Ishikawa (cell line): ENCODE data around the gene GBF1.

Source experiments
- CEBPB ChIP-seq: IDR thresholded peaks from 2 replicates; pipeline ENCODE4 v1.6.1; 2012
- CREB1 ChIP-seq: IDR thresholded peaks from 2 replicates; pipeline ENCODE4 v1.6.1; 2012; ENCODE audit warnings: low read depth
- EGR1 ChIP-seq: IDR thresholded peaks from 2 replicates; pipeline ENCODE4 v1.6.1; 2012
- EP300 ChIP-seq: IDR thresholded peaks from 2 replicates; pipeline ENCODE4 v1.6.1; 2012; ENCODE audit warnings: borderline replicate concordance
- FOXM1 ChIP-seq: IDR thresholded peaks from 2 replicates; pipeline ENCODE4 v1.6.1; 2012; ENCODE audit warnings: low read depth, borderline replicate concordance
- MAX ChIP-seq: IDR thresholded peaks from 2 replicates; pipeline ENCODE4 v1.6.1; 2012
- NFIC ChIP-seq: IDR thresholded peaks from 2 replicates; pipeline ENCODE4 v1.6.1; 2012
- RAD21 ChIP-seq: IDR thresholded peaks from 2 replicates; pipeline ENCODE4 v1.6.1; 2012; ENCODE audit warnings: low read depth
- REST ChIP-seq: IDR thresholded peaks from 2 replicates; pipeline ENCODE4 v1.6.1; 2012; ENCODE audit warnings: low read depth, mild to moderate bottlenecking
- TAF1 ChIP-seq: IDR thresholded peaks from 2 replicates; pipeline ENCODE4 v1.6.1; 2012; ENCODE audit warnings: low read depth, mild to moderate bottlenecking
- TCF12 ChIP-seq: IDR thresholded peaks from 2 replicates; pipeline ENCODE4 v1.6.1; 2012; ENCODE audit warnings: low read depth
- TEAD4 ChIP-seq: IDR thresholded peaks from 2 replicates; pipeline ENCODE4 v1.6.1; 2012
- USF1 ChIP-seq: IDR thresholded peaks from 2 replicates; pipeline ENCODE4 v1.6.1; 2012
- ZBTB7A ChIP-seq: IDR thresholded peaks from 2 replicates; pipeline ENCODE4 v1.6.1; 2012; ENCODE audit warnings: low read depth

The GBF1 gene

GRCh38 chr10:102327641-102328040 is 82.3 kb downstream of the GBF1 start:
- TF ChIP-seq CREB1 (no peak), TEAD4 (peak; percentile 36; the same call in 1 of the 2 replicates)

- TF ChIP-seq FOXM1 (no peak), NFIC (no peak), RAD21 (no peak), USF1 (no peak), TEAD4 (no peak), TAF1 (no peak), EGR1 (no peak), MAX (no peak), CEBPB (no peak)
Observed at GRCh38 chr10:102332772-102333171, 87.4 kb downstream of the GBF1 start.

GRCh38 chr10:102334101-102334500 is 88.8 kb downstream of the GBF1 start:
- TF ChIP-seq EP300 (no peak), ZBTB7A (no peak), MAX (no peak)

- TF ChIP-seq CEBPB (peak; percentile 50), ZBTB7A (no peak), REST (no peak), NFIC (no peak), TEAD4 (no peak), MAX (no peak)
Observed at GRCh38 chr10:102335184-102335583, 89.9 kb downstream of the GBF1 start.

GRCh38 chr10:102341038-102341688 is 95.8 kb downstream of the GBF1 start:
- TF ChIP-seq TAF1 (no peak), TEAD4 (no peak), EGR1 (no peak), EP300 (no peak), REST (no peak), TCF12 (no peak), NFIC (no peak), RAD21 (no peak), MAX (no peak), CEBPB (no peak), CREB1 (no peak), FOXM1 (no peak), ZBTB7A (no peak), USF1 (no peak)

- TF ChIP-seq RAD21 (no peak), ZBTB7A (no peak), TAF1 (no peak), NFIC (no peak), CREB1 (no peak), USF1 (no peak), FOXM1 (no peak), CEBPB (no peak), EP300 (no peak), MAX (no peak), EGR1 (no peak), TCF12 (no peak), TEAD4 (no peak)
Observed at GRCh38 chr10:102342458-102342857, 97.1 kb downstream of the GBF1 start.
